Peyer's patch (tissue), 4 donors: ENCODE data around the gene KIF11. TPM values are rescaled to one million over a fixed set of nuclear protein-coding genes. Genes with fewer than 3 reads are reported as not detected.

Experiments
- DNase-seq, 3 donors: peaks; one replicate each; pipeline ENCODE4 v3.0.0-alpha.2; 2017 to 2019
- H3K27ac ChIP-seq, 4 donors: fragments of 200-600 bp; sonication (generic); one replicate each; pipeline ENCODE4 v1.5.1; 2016 to 2019
- H3K27me3 ChIP-seq, 2 donors: fragments of 200-600 bp; sonication (generic); one replicate each; pipeline ENCODE4 v1.5.1; 2019
- H3K36me3 ChIP-seq, 3 donors: fragments of 200-600 bp; sonication (generic); one replicate each; pipeline ENCODE4 v1.5.1; 2016 to 2019
- H3K4me1 ChIP-seq, 4 donors: fragments of 200-600 bp; sonication (generic); one replicate each; pipeline ENCODE4 v1.5.1; 2016 to 2019
- H3K4me3 ChIP-seq, 4 donors: fragments of 200-600 bp; sonication (generic); 1 replicate in 3 of 4; 2 replicates in 1 of 4; pipeline ENCODE4 v1.5.1; 2016 to 2019; ENCODE audit warnings: mild to moderate bottlenecking in 1 of 4
- H3K9me3 ChIP-seq, 4 donors: fragments of 200-600 bp; sonication (generic); one replicate each; pipeline ENCODE4 v1.5.1; 2016 to 2019; ENCODE audit warnings: mild to moderate bottlenecking in 1 of 4
- POLR2A ChIP-seq, 2 donors: fragments of 450-650 bp; IDR thresholded peaks; one replicate each; pipeline ENCODE4 v1.5.1; 2017; ENCODE audit warnings: antibody characterized with exemption in 2 of 2, mild to moderate bottlenecking in 2 of 2, moderate library complexity in 2 of 2
- total RNA-seq, 4 donors: library from RNA; depleted of rRNA; stranded (reverse); fragments of >200 nt; gene quantifications; one replicate each; pipeline ENCODE4 v1.1.0, GENCODE V29; 2016
- TF ChIP-seq, protein P1 (sequence below), 6 experiments: fragments of 450-650 bp in 4 of 6; fragments of 200-600 bp in 2 of 6; sonication (generic) in 1 of 6; IDR thresholded peaks; one replicate each; pipeline ENCODE4 v1.5.1; 2017 to 2019; ENCODE audit warnings: antibody characterized with exemption in 6 of 6, mild to moderate bottlenecking in 3 of 6, moderate library complexity in 1 of 6

Gene KIF11
- total RNA-seq, 4 donors from 2014 or later = 1.4 to 5.1 (median 3.4) TPM

- Histone ChIP-seq H3K27ac (peak overlapping the region in 1 of 4 donors; percentile 97), H3K27me3 (peaks cover 0 to 16% of the 10 kb centered on the region in 2 donors), H3K4me3 (peak overlapping the region; percentile 54 to 86 (median 68)), H3K4me1 (peaks cover 0 to 25% (median 0%) of the 10 kb centered on the region in 4 donors), H3K9me3 (no peaks in the 10 kb centered on the region), H3K36me3 (no peaks in the 10 kb centered on the region)
- DNase-seq = no peak
- TF ChIP-seq POLR2A (IDR thresholded peaks at IDR 0.05) = no peak
These were observed 95.6 kb downstream of the KIF11 start for GRCh38 chr10:92688573-92688926.

DNA sequence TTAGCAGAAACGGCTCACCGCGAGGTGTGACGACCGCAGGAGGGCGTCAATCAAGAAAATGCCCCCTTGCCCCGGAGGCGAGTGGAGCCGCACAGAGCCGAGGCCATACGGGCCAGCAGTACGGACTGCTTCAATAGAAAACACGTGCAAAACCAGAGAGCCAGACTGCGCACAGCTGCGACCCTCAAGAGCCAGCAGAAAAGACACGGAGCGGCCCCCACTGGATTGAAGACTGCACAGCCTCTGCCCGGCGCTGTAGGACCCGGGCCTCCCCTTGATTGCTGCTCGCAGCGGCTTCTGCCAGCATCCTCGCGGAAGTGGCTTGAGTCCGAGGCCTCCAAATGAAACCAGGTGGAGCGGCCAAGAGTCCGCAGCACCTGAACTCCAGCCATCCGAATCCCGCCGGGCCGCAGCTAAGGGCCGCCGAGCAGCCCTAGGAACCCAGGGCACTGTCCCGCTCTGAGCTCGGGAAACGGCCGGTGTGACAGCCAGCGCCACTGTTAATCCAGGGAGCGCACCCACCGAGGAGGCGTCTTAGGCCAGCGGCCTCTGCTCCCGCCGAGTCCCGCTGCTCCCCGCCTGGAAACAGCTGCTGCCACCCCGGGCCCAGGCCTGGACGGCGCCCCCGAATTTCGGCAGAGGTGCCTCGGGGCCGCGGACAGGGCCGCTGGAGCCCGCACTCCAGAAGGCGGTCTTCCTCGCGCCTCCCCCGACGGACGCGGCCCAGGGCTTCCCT, 96.2 kb downstream of the KIF11 start:
- Histone ChIP-seq H3K36me3 (no peaks in the 10 kb centered on the region), H3K4me1 (peaks cover 0 to 25% (median 0%) of the 10 kb centered on the region in 4 donors), H3K9me3 (no peaks in the 10 kb centered on the region), H3K4me3 (peak overlapping the region; percentile 54 to 86 (median 68)), H3K27me3 (peaks cover 0 to 16% of the 10 kb centered on the region in 2 donors), H3K27ac (peak overlapping the region; percentile 74 to 97 (median 82))
- TF ChIP-seq, protein P1, sequence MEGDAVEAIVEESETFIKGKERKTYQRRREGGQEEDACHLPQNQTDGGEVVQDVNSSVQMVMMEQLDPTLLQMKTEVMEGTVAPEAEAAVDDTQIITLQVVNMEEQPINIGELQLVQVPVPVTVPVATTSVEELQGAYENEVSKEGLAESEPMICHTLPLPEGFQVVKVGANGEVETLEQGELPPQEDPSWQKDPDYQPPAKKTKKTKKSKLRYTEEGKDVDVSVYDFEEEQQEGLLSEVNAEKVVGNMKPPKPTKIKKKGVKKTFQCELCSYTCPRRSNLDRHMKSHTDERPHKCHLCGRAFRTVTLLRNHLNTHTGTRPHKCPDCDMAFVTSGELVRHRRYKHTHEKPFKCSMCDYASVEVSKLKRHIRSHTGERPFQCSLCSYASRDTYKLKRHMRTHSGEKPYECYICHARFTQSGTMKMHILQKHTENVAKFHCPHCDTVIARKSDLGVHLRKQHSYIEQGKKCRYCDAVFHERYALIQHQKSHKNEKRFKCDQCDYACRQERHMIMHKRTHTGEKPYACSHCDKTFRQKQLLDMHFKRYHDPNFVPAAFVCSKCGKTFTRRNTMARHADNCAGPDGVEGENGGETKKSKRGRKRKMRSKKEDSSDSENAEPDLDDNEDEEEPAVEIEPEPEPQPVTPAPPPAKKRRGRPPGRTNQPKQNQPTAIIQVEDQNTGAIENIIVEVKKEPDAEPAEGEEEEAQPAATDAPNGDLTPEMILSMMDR (IDR thresholded peaks at IDR 0.05) = no peak
- peak; percentile 57 to 68 (median 58) for DNase-seq

GRCh38 chr10:92689663-92690210, 96.8 kb downstream of the KIF11 start, which contains the start of gene HHEX:
HHEX (plus strand) TSS chr10:92689955; CDS start chr10:92689987, 32 bp downstream.
- peak within 1 kb of the TSS; percentile 76 to 97 (median 91) for H3K27ac ChIP-seq
- H3K4me3 ChIP-seq = peak within 1 kb of the TSS; percentile 54 to 86 (median 68)
- peaks cover 0 to 25% (median 0%) of the 10 kb centered on the region in 4 donors for H3K4me1 ChIP-seq
- no peaks in the 10 kb centered on the region for H3K9me3 ChIP-seq
- DNase-seq = peak; percentile 72 to 84 (median 80)
- no peaks in the 10 kb centered on the region for H3K36me3 ChIP-seq
- H3K27me3 ChIP-seq = peaks cover 0 to 16% of the 10 kb centered on the region in 2 donors
- peak in 1 of 2 donors; percentile 16 for TF ChIP-seq POLR2A (IDR thresholded peaks at IDR 0.05)
- TF ChIP-seq, protein P1 (IDR thresholded peaks at IDR 0.05) = no peak

GRCh38 chr10:92690211-92690914, 97.4 kb downstream of the KIF11 start:
- peaks cover 0 to 25% (median 0%) of the 10 kb centered on the region in 4 donors for H3K4me1 ChIP-seq
- H3K27me3 ChIP-seq = peaks cover 0 to 16% of the 10 kb centered on the region in 2 donors
- TF ChIP-seq POLR2A (IDR thresholded peaks at IDR 0.05) = no peak
- TF ChIP-seq, protein P1 (IDR thresholded peaks at IDR 0.05) = no peak
- DNase-seq = peak; percentile 62 to 86 (median 74)
- H3K9me3 ChIP-seq = no peaks in the 10 kb centered on the region
- peak overlapping the region; percentile 76 to 97 (median 91) for H3K27ac ChIP-seq
- H3K36me3 ChIP-seq = no peaks in the 10 kb centered on the region
- H3K4me3 ChIP-seq = peak overlapping the region; percentile 54 to 86 (median 68)

DNA sequence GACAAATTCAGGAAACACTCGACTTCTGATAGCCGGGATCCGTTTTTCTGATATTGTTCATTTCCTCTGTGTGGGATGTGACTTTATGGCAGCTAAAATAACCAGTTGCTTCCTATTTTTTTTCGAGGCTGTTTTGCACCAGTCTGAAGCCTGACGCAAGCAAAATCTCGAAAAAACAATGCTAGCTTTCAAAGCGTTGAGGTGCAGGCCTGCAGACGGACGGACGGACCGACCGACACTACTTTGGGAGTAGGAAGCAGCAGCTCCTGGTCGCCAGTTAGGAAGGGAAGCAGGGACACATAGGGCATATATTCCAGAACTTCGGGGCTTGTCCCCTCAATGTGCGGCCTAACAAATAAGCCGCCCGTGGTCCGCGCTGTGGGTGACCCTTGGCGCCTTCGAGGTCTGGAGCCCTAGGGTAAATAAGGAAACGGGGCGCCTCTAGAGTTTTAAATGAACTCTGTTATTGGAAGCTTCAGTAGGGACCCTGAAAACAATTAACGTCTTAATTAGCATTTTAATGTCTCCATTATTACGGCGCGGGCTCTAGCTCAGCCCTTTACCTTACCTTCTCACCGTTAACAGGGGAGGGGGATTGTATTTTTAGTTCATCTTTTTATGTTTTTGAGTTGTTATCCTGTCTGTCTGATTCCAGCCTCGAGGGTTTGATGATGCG, 98.1 kb downstream of the KIF11 start:
- peaks cover 0 to 16% of the 10 kb centered on the region in 2 donors for H3K27me3 ChIP-seq
- H3K4me3 ChIP-seq = peak overlapping the region; percentile 54 to 86 (median 68)
- TF ChIP-seq POLR2A (IDR thresholded peaks at IDR 0.05) = no peak
- H3K9me3 ChIP-seq = no peaks in the 10 kb centered on the region
- peak in 1 of 3 donors; percentile 28 for DNase-seq
- H3K4me1 ChIP-seq = peaks cover 0 to 29% (median 0%) of the 10 kb centered on the region in 4 donors
- peak overlapping the region; percentile 76 to 97 (median 91) for H3K27ac ChIP-seq
- H3K36me3 ChIP-seq = no peaks in the 10 kb centered on the region

DNA sequence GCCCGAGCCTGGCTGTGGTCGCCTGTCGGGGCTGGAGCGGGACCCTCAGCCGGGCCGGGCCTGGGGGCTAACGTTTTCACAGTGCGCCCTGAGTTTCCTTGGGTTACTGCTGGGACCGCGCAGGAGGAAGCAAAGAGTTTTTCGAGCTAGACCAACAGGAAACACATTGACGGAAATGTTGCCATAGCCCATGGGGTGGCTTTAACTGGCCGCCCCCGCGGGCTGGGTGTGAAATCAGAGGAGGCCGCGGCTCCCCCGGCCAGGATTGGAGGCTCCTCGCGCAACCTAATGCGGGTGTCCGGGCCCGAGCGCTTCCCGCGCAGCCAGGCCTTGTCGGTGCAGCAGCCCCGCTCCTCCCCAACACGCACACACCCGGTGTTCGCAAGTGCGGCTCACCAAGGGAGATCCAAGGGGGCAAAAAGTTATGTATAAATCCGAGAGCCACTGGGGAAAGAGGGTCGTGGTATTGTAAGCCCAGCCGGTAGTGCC, 98.7 kb downstream of the KIF11 start:
- H3K9me3 ChIP-seq = no peaks in the 10 kb centered on the region
- TF ChIP-seq, protein P1 (IDR thresholded peaks at IDR 0.05) = no peak
- TF ChIP-seq POLR2A (IDR thresholded peaks at IDR 0.05) = no peak
- peak in 2 of 3 donors; percentile 79 to 84 for DNase-seq
- peak overlapping the region; percentile 65 to 97 (median 85) for H3K27ac ChIP-seq
- peak overlapping the region; percentile 54 to 86 (median 68) for H3K4me3 ChIP-seq
- H3K27me3 ChIP-seq = peaks cover 0 to 16% of the 10 kb centered on the region in 2 donors
- peaks cover 0 to 29% (median 0%) of the 10 kb centered on the region in 4 donors for H3K4me1 ChIP-seq
- no peaks in the 10 kb centered on the region for H3K36me3 ChIP-seq
